ENCODE data around the gene PLAC1.

GRCh38 chrX:134603806-134604700, 54.2 kb downstream of the PLAC1 start:
- TF ChIP-seq, protein P1, sequence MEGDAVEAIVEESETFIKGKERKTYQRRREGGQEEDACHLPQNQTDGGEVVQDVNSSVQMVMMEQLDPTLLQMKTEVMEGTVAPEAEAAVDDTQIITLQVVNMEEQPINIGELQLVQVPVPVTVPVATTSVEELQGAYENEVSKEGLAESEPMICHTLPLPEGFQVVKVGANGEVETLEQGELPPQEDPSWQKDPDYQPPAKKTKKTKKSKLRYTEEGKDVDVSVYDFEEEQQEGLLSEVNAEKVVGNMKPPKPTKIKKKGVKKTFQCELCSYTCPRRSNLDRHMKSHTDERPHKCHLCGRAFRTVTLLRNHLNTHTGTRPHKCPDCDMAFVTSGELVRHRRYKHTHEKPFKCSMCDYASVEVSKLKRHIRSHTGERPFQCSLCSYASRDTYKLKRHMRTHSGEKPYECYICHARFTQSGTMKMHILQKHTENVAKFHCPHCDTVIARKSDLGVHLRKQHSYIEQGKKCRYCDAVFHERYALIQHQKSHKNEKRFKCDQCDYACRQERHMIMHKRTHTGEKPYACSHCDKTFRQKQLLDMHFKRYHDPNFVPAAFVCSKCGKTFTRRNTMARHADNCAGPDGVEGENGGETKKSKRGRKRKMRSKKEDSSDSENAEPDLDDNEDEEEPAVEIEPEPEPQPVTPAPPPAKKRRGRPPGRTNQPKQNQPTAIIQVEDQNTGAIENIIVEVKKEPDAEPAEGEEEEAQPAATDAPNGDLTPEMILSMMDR (IDR thresholded peaks at IDR 0.05; ENCODE audit: low read depth, low read length): no peak
- no peak for TF ChIP-seq EZH2phosphoT487 (IDR thresholded peaks at IDR 0.05; ENCODE audit: low read depth)

Measured in OCI-LY3 (cell line).